Stimulated activated CD8-positive, alpha-beta memory T cell treated with anti-CD3 and anti-CD28 coated beads, Interleukin-7, amount 100 ng/mL, for 48 hours (primary cell): ENCODE data around the gene PAPLN.
"Not testable (repeated sequence)": the region's sequence is repeated elsewhere in the genome, so short reads cannot be mapped to it uniquely, and the experiment has no call there.

ENCODE experiments used
- DNase-seq, 2 donors: peaks; one replicate each; pipeline ENCODE4 v3.0.0-alpha.2; 2020; ENCODE audit warnings: low read depth in 1 of 2; ENCODE audit errors: extremely low read depth in 1 of 2

Gene PAPLN

GRCh38 chr14:73287071-73287470 is 49.8 kb downstream of the PAPLN start:
- DNase-seq: no peak

GRCh38 chr14:73289308-73289707 is 52.0 kb downstream of the PAPLN start:
- DNase-seq: no peak

- no peak for DNase-seq
Observed at GRCh38 chr14:73289729-73290128, 52.4 kb downstream of the PAPLN start.

GRCh38 chr14:73290279-73290678 is 53.0 kb downstream of the PAPLN start:
- DNase-seq: no peak

- no peak for DNase-seq
Observed at GRCh38 chr14:73293782-73294781, 56.8 kb downstream of the PAPLN start.

- no peak for DNase-seq
Observed at GRCh38 chr14:73295198-73295796, 58.0 kb downstream of the PAPLN start.

GRCh38 chr14:73305499-73305898 is 68.2 kb downstream of the PAPLN start:
- no peak for DNase-seq

GRCh38 chr14:73307261-73307660 is 70.0 kb downstream of the PAPLN start:
- no peak for DNase-seq

GRCh38 chr14:73309207-73309606 is 71.9 kb downstream of the PAPLN start:
- not testable (repeated sequence) for DNase-seq

GRCh38 chr14:73311708-73312030 is 74.4 kb downstream of the PAPLN start:
- DNase-seq: no peak

- DNase-seq: no peak
Observed at GRCh38 chr14:73312687-73313086, 75.4 kb downstream of the PAPLN start.

- DNase-seq: no peak
Observed at GRCh38 chr14:73313151-73313550, 75.8 kb downstream of the PAPLN start.

GRCh38 chr14:73323896-73324399 is 86.6 kb downstream of the PAPLN start:
- DNase-seq: no peak
